ENCODE measurements around the gene GRID2. TPM values are rescaled to one million over a fixed set of nuclear protein-coding genes. Genes with fewer than 3 reads are reported as not detected.

GRID2 gene
- total and polyA plus RNA-seq, 9 of the 15 experiments (the other 6 are each of a cell fraction or from before 2014, with no cell fraction given) = 0.04 TPM; not detected in 7

- TF ChIP-seq PRPF4 (IDR thresholded peaks at IDR 0.05; ENCODE audit: insufficient read depth, low read depth, low read length, poor library complexity, severe bottlenecking) = no peak
- no peak for TF ChIP-seq TAF9B (IDR thresholded peaks at IDR 0.05; ENCODE audit: partially characterized antibody)
Observed at GRCh38 chr4:92968556-92968955, 664.8 kb downstream of the GRID2 start (continued).

- Histone ChIP-seq H3K9me1 (ENCODE audit: control insufficient read depth, insufficient read depth, low read length) (no peaks in the 10 kb centered on the region), H2AFZ (ENCODE audit: low read depth, low read length) (no peak overlapping the region), H3K27ac (ENCODE audit: extremely low read depth, low read depth, low read length) (no peak overlapping the region), H3K4me3 (no peak overlapping the region), H3K9ac (ENCODE audit: insufficient read depth in 1 of 2, low read depth in 2 of 2, low read length in 2 of 2) (no peak overlapping the region), H3K36me3 (ENCODE audit: control insufficient read depth, insufficient read depth, low read length) (no peaks in the 10 kb centered on the region), H3K4me2 (ENCODE audit: insufficient read depth, low read length) (no peak overlapping the region), H3K79me2 (ENCODE audit: control insufficient read depth, insufficient read depth, low read length) (no peaks in the 10 kb centered on the region), H3K4me1 (replicated peaks in 1 of 2; ENCODE audit: control insufficient read depth in 2 of 2, insufficient read depth in 2 of 2, low read length in 2 of 2) (no peaks in the 10 kb centered on the region), H3K9me3 (replicated peaks; ENCODE audit: control insufficient read depth, insufficient read depth, low read depth, low read length) (no peaks in the 10 kb centered on the region), H3K27me3 (ENCODE audit: control insufficient read depth in 2 of 2, insufficient read depth in 2 of 2, low read length in 2 of 2) (no peaks in the 10 kb centered on the region), H4K20me1 (replicated peaks; ENCODE audit: control insufficient read depth, insufficient read depth, low read length) (no peaks in the 10 kb centered on the region)
- ChIA-PET POLR2A (no interaction called here), CTCF (ENCODE audit: low intra/inter-chr PET ratio) (no interaction called here)
- BruUV-seq (replicated peaks) = no TSS peak
- 7% methylated on average over 1 of the region's 1 CpG for WGBS (ENCODE audit: insufficient coverage, low coverage, missing lambda C conversion rate)
- in situ Hi-C loops (cut with MboI) (no loop called here), intact Hi-C loops (cut with micrococcal nuclease) (no loop called here)
- DNase-seq (ENCODE audit: extremely low read depth in 1 of 4, low spot score in 3 of 4) (no peak), ATAC-seq (no peak), FAIRE-seq (no peak)
- TF ChIP-seq ZNF174 (CRISPR knock-in tag; IDR thresholded peaks at IDR 0.05) = no peak
- no peak for TF ChIP-seq ZNF695 (CRISPR knock-in tag; IDR thresholded peaks at IDR 0.05)
- no peak for TF ChIP-seq ADNP (tag; IDR thresholded peaks at IDR 0.05)
- TF ChIP-seq CBFA2T2 (conservative IDR thresholded peaks at IDR 0.05) = no peak
- TF ChIP-seq ZNF277 (CRISPR knock-in tag; IDR thresholded peaks at IDR 0.05; ENCODE audit: borderline replicate concordance) = no peak
- TF ChIP-seq POLR2H (tag; IDR thresholded peaks at IDR 0.05; ENCODE audit: low read depth) = no peak
- no peak for TF ChIP-seq STAT6 (CRISPR knock-in tag; IDR thresholded peaks at IDR 0.05)
- TF ChIP-seq NFYB (IDR thresholded peaks at IDR 0.05; ENCODE audit: extremely low read depth, insufficient read length) = no peak
- TF ChIP-seq ZNF551 (CRISPR knock-in tag; IDR thresholded peaks at IDR 0.05) = no peak
- TF ChIP-seq KHSRP (IDR thresholded peaks at IDR 0.05) = no peak
- TF ChIP-seq SETDB1 (IDR thresholded peaks at IDR 0.05; ENCODE audit: low read length) = no peak
- TF ChIP-seq ARID3A (IDR thresholded peaks at IDR 0.05; ENCODE audit: borderline replicate concordance, low read depth, low read length) = no peak
- TF ChIP-seq DACH1 (IDR thresholded peaks at IDR 0.05; ENCODE audit: partially characterized antibody) = no peak
- TF ChIP-seq HINFP (tag; conservative IDR thresholded peaks at IDR 0.05; ENCODE audit: low read depth) = no peak
Observed at GRCh38 chr4:92968996-92969395, 665.2 kb downstream of the GRID2 start.
